ENCODE data around the gene RRP12. TPM values are rescaled to one million over a fixed set of nuclear protein-coding genes. Genes with fewer than 3 reads are reported as not detected.

RRP12 gene
- total and polyA plus RNA-seq, 9 of the 15 experiments (the other 6 are each of a cell fraction or from before 2014, with no cell fraction given), result 4.6 to 68.2 (median 21.8) TPM

GRCh38 chr10:97400665-97401454 lies at the start of gene RRP12 (continued):
- TF ChIP-seq, protein P1, sequence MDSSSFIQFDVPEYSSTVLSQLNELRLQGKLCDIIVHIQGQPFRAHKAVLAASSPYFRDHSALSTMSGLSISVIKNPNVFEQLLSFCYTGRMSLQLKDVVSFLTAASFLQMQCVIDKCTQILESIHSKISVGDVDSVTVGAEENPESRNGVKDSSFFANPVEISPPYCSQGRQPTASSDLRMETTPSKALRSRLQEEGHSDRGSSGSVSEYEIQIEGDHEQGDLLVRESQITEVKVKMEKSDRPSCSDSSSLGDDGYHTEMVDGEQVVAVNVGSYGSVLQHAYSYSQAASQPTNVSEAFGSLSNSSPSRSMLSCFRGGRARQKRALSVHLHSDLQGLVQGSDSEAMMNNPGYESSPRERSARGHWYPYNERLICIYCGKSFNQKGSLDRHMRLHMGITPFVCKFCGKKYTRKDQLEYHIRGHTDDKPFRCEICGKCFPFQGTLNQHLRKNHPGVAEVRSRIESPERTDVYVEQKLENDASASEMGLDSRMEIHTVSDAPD (CRISPR knock-in tag; IDR thresholded peaks at IDR 0.05), result no peak
- TF ChIP-seq, protein P2, sequence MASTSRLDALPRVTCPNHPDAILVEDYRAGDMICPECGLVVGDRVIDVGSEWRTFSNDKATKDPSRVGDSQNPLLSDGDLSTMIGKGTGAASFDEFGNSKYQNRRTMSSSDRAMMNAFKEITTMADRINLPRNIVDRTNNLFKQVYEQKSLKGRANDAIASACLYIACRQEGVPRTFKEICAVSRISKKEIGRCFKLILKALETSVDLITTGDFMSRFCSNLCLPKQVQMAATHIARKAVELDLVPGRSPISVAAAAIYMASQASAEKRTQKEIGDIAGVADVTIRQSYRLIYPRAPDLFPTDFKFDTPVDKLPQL (IDR thresholded peaks at IDR 0.05; ENCODE audit: extremely low read depth, insufficient read length), result no peak
- TF ChIP-seq MNT (conservative IDR thresholded peaks at IDR 0.05) (peak; percentile 99), ZNF224 (CRISPR knock-in tag; IDR thresholded peaks at IDR 0.05) (no peak), TCF7 (IDR thresholded peaks at IDR 0.05; ENCODE audit: borderline replicate concordance) (no peak), IRF9 (tag; IDR thresholded peaks at IDR 0.05) (no peak), TCF3 (CRISPR knock-in tag; IDR thresholded peaks at IDR 0.05) (no peak), MCM5 (IDR thresholded peaks at IDR 0.05; ENCODE audit: low read depth) (no peak), DDX20 (tag; IDR thresholded peaks at IDR 0.05; ENCODE audit: low read depth) (no peak), E2F6 (IDR thresholded peaks at IDR 0.05; ENCODE audit: borderline replicate concordance in 1 of 2, extremely low read depth in 1 of 2, insufficient read depth in 1 of 2, insufficient read length in 1 of 2, low read depth in 1 of 2, low read length in 1 of 2, poor library complexity in 1 of 2, severe bottlenecking in 1 of 2) (peak in 1 of 2 experiments; percentile 7), MCM3 (IDR thresholded peaks at IDR 0.05) (no peak), STAT6 (CRISPR knock-in tag; IDR thresholded peaks at IDR 0.05) (no peak), SPI1 (IDR thresholded peaks at IDR 0.05; ENCODE audit: borderline replicate concordance, low read depth, low read length) (peak; percentile 97), ZNF23 (CRISPR knock-in tag; IDR thresholded peaks at IDR 0.05) (no peak), XRCC5 (IDR thresholded peaks at IDR 0.05; ENCODE audit: low read depth, low read length) (no peak), HDAC1 (IDR thresholded peaks at IDR 0.05) (peak; percentile 93 to 100; a peak in 3 of 4 replicates), ZNF134 (CRISPR knock-in tag; conservative IDR thresholded peaks at IDR 0.05) (no peak)
- TF ChIP-seq, protein P3, sequence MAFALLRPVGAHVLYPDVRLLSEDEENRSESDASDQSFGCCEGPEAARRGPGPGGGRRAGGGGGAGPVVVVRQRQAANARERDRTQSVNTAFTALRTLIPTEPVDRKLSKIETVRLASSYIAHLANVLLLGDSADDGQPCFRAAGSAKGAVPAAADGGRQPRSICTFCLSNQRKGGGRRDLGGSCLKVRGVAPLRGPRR (CRISPR knock-in tag; IDR thresholded peaks at IDR 0.05), result no peak

Data from K562 (cell line).